Spleen (tissue), 11 donors: ENCODE data around the gene TOR4A. TPM values are rescaled to one million over a fixed set of nuclear protein-coding genes. Genes with fewer than 3 reads are reported as not detected.

ENCODE experiments used
- DNase-seq: peaks from one replicate; pipeline ENCODE4 v3.0.0-alpha.2; 2020
- H3K27ac ChIP-seq, 8 donors: fragments of 200-600 bp; sonication (generic) in 7 of 8; 1 replicate in 4 of 8; 2 replicates in 4 of 8; pipeline versions ENCODE4 v1.5.0 to v1.8.0; 2016 to 2021; ENCODE audit warnings: inconsistent platforms in 4 of 8, mild to moderate bottlenecking in 4 of 8, moderate library complexity in 1 of 8
- H3K27me3 ChIP-seq, 7 donors: fragments of 200-600 bp; sonication (generic) in 6 of 7; replicated peaks in 1 of 7; 1 replicate in 4 of 7; 2 replicates in 3 of 7; pipeline versions ENCODE4 v1.5.0 to v1.8.0; 2016 to 2021; ENCODE audit warnings: inconsistent platforms in 3 of 7, mild to moderate bottlenecking in 1 of 7
- H3K36me3 ChIP-seq, 6 donors: fragments of 200-600 bp; sonication (generic) in 5 of 6; 1 replicate in 4 of 6; 2 replicates in 2 of 6; pipeline versions ENCODE4 v1.5.0 to v1.8.0; 2016 to 2021; ENCODE audit warnings: inconsistent platforms in 2 of 6
- H3K4me1 ChIP-seq, 6 donors: fragments of 200-600 bp; sonication (generic) in 5 of 6; 1 replicate in 3 of 6; 2 replicates in 3 of 6; pipeline versions ENCODE4 v1.5.0 to v1.8.0; 2016 to 2021; ENCODE audit warnings: inconsistent platforms in 3 of 6
- H3K4me3 ChIP-seq, 8 donors: fragments of 200-600 bp; sonication (generic) in 7 of 8; 1 replicate in 4 of 8; 2 replicates in 4 of 8; pipeline versions ENCODE4 v1.5.0 to v1.8.0; 2016 to 2021; ENCODE audit warnings: inconsistent platforms in 4 of 8, mild to moderate bottlenecking in 4 of 8, moderate library complexity in 2 of 8
- H3K9me3 ChIP-seq, 8 donors: fragments of 200-600 bp; sonication (generic) in 7 of 8; 1 replicate in 4 of 8; 2 replicates in 4 of 8; pipeline versions ENCODE4 v1.5.0 to v1.8.0; 2016 to 2021; ENCODE audit warnings: inconsistent platforms in 4 of 8
- CTCF ChIP-seq, 11 experiments: fragments of 200-600 bp in 7 of 11; fragments of 450-650 bp in 4 of 11; sonication (generic) in 4 of 11; IDR thresholded peaks in 8 of 11; conservative IDR thresholded peaks in 3 of 11; 1 replicate in 7 of 11; 2 replicates in 4 of 11; pipeline versions ENCODE4 v1.4.0 to v1.8.0; 2016 to 2021; ENCODE audit warnings: antibody characterized with exemption in 11 of 11, inconsistent platforms in 4 of 11, mild to moderate bottlenecking in 1 of 11
- POLR2A ChIP-seq, 3 donors: fragments of 450-650 bp; IDR thresholded peaks; one replicate each; pipeline ENCODE4 v1.5.1; 2017; ENCODE audit warnings: antibody characterized with exemption in 3 of 3, mild to moderate bottlenecking in 1 of 3
- POLR2AphosphoS5 ChIP-seq, 3 donors: sonication (generic); formaldehyde crosslinking; IDR thresholded peaks; one replicate each; pipeline ENCODE4 v1.5.1; 2017; ENCODE audit warnings: antibody characterized with exemption in 3 of 3
- WGBS, 5 donors: extraction: QIAGEN DNeasy Blood & Tissue Kit in 3 of 5; methylation state at CpG; one replicate each; pipeline versions ENCODE4 v1.1.5 to v1.1.7; 2013 to 2018; 5-methylcytosine and 5-hydroxymethylcytosine counted together
- intact Hi-C: fragments of 100-400 bp; cut with DNase I; formaldehyde crosslinking; loops from one replicate; pipeline ENCODE4 v1.15.0; 2023; ENCODE audit warnings: low total_unique reads
- polyA plus RNA-seq, 3 donors: library from polyadenylated mRNA; stranded (reverse); fragments of 200-250 nt; gene quantifications; one replicate each; pipeline ENCODE4 v1.2.1, GENCODE V29; 2013
- total RNA-seq, 7 donors: library from RNA; depleted of rRNA in 3 of 7; stranded (reverse); fragments of >200 nt in 3 of 7; fragmentation: NEBNext Ultra II Directional in 4 of 7; extraction: Animal tissue kit (Norgen Biotek cat#: 25700) in 4 of 7; gene quantifications; one replicate each; pipeline versions ENCODE4 v1.1.0 to v1.2.1, GENCODE V29; 2016 to 2021
- donor health status: healthy with polysubstance abuse.
- donor health status: DM: no; HTN: no; CAD: no; lungs with moderate emphysema.
- donor health status: DM: no; HTN: no; CAD: no.
- donor health status: Bipolar disorder and iron deficiency.
- donor health status: healthy.
- donor health status: DM: no; HTN: no; CAD: no.
- donor health status: DM: yes; HTN: yes; CAD: no.

The TOR4A gene
- total and polyA plus RNA-seq, 10 donors = 3.2 to 39.9 (median 26.2) TPM

- peak; percentile 74 for DNase-seq
- peaks cover 0 to 4% (median 0%) of the 10 kb centered on the region in 8 donors for H3K9me3 ChIP-seq
- H3K4me3 ChIP-seq = peak overlapping the region in 1 of 8 donors; percentile 36
- no peaks in the 10 kb centered on the region for H3K27me3 ChIP-seq
- peak overlapping the region in 2 of 8 donors; percentile 1 to 45 for H3K27ac ChIP-seq
- H3K36me3 ChIP-seq = peaks cover 0 to 63% (median 23%) of the 10 kb centered on the region in 6 donors
- H3K4me1 ChIP-seq = peaks cover 7 to 86% (median 74%) of the 10 kb centered on the region in 6 donors
- TF ChIP-seq POLR2AphosphoS5 (IDR thresholded peaks at IDR 0.05) (no peak), POLR2A (IDR thresholded peaks at IDR 0.05) (no peak), CTCF (IDR thresholded peaks at IDR 0.05 in 8 of 11, conservative IDR thresholded peaks at IDR 0.05 in 3 of 11) (no peak)
- 81 to 95% (median 86%) methylated on average over 15 to 39 of the region's 39 CpGs for WGBS, 5 donors
- intact Hi-C loops = no loop called here
Observed at GRCh38 chr9:137281345-137282116, 4.0 kb downstream of the TOR4A start.

GRCh38 chr9:137286975-137287383 lies 9.5 kb downstream of the TOR4A start:
- Histone ChIP-seq H3K4me1 (peaks cover 0 to 44% (median 25%) of the 10 kb centered on the region in 6 donors), H3K9me3 (peaks cover 0 to 4% (median 0%) of the 10 kb centered on the region in 8 donors), H3K4me3 (no peak overlapping the region), H3K36me3 (peaks cover 0 to 28% (median 3%) of the 10 kb centered on the region in 6 donors), H3K27me3 (no peaks in the 10 kb centered on the region), H3K27ac (peak overlapping the region in 3 of 8 donors; percentile 14 to 44 (median 36))
- peak; percentile 51 for DNase-seq
- 50 to 69% (median 55%) methylated on average over 13 to 14 of the region's 14 CpGs for WGBS, 5 donors
- no peak for TF ChIP-seq POLR2A (IDR thresholded peaks at IDR 0.05)
- TF ChIP-seq POLR2AphosphoS5 (IDR thresholded peaks at IDR 0.05) = peak; percentile 6 to 48 (median 34)
- TF ChIP-seq CTCF (IDR thresholded peaks at IDR 0.05 in 8 of 11, conservative IDR thresholded peaks at IDR 0.05 in 3 of 11) = peak in 7 of 11 experiments; percentile 22 to 44 (median 33)
- intact Hi-C loops = no loop called here

- Histone ChIP-seq H3K27ac (no peak overlapping the region), H3K36me3 (no peaks in the 10 kb centered on the region), H3K27me3 (peaks cover under 1 to 56% (median 22%) of the 10 kb centered on the region in 7 donors), H3K9me3 (peaks cover 0 to 5% (median 0%) of the 10 kb centered on the region in 8 donors), H3K4me3 (no peak overlapping the region), H3K4me1 (peaks cover 15 to 41% (median 29%) of the 10 kb centered on the region in 6 donors)
- TF ChIP-seq POLR2A (IDR thresholded peaks at IDR 0.05) (no peak), CTCF (IDR thresholded peaks at IDR 0.05 in 8 of 11, conservative IDR thresholded peaks at IDR 0.05 in 3 of 11) (no peak), POLR2AphosphoS5 (IDR thresholded peaks at IDR 0.05) (no peak)
- no peak for DNase-seq
- 88 to 93% (median 91%) methylated on average over 15 of the region's 15 CpGs for WGBS, 5 donors
- intact Hi-C loops = loop anchor here (10.0 kb wide), 1 partner anchor 232 kb away; no protein-coding TSS in a partner anchor
Observed at GRCh38 chr9:137293094-137293481, 15.6 kb downstream of the TOR4A start.

- peaks cover 2 to 61% (median 27%) of the 10 kb centered on the region in 7 donors for H3K27me3 ChIP-seq
- no peak for DNase-seq
- H3K9me3 ChIP-seq = peaks cover 0 to 5% (median 0%) of the 10 kb centered on the region in 8 donors
- H3K4me1 ChIP-seq = peaks cover 16 to 46% (median 34%) of the 10 kb centered on the region in 6 donors
- no peak overlapping the region for H3K27ac ChIP-seq
- no peak overlapping the region for H3K4me3 ChIP-seq
- no peaks in the 10 kb centered on the region for H3K36me3 ChIP-seq
- TF ChIP-seq POLR2AphosphoS5 (IDR thresholded peaks at IDR 0.05) = no peak
- no peak for TF ChIP-seq POLR2A (IDR thresholded peaks at IDR 0.05)
- TF ChIP-seq CTCF (IDR thresholded peaks at IDR 0.05 in 8 of 11, conservative IDR thresholded peaks at IDR 0.05 in 3 of 11) = no peak
- intact Hi-C loops = loop anchor here (10.0 kb wide), 1 partner anchor 231 kb away; no protein-coding TSS in a partner anchor
- WGBS, 5 donors = 80 to 85% (median 84%) methylated on average over 29 of the region's 29 CpGs
Observed at GRCh38 chr9:137293482-137294090, 16.1 kb downstream of the TOR4A start.
